Activated CD4-positive, alpha-beta memory T cell treated with anti-CD3 and anti-CD28 coated beads, Interleukin-2, amount 10 ng/mL, durations not matched to agents 7 days and 5 days (primary cell): Measurements from ENCODE around the gene CTNNA2. TPM values are rescaled to one million over a fixed set of nuclear protein-coding genes. Genes with fewer than 3 reads are reported as not detected.

Source experiments
- CTCF ChIA-PET: fragments of 350-600 bp; sonication (Branson Sonifier 250); formaldehyde crosslinking; loops from one replicate; lab custom pipeline; 2021; ENCODE audit warnings: antibody characterized with exemption, inconsistent platforms; lab: Charles Lee
- POLR2A ChIA-PET: fragments of 350-600 bp; sonication (Branson Sonifier 250); formaldehyde crosslinking; loops from one replicate; lab custom pipeline; 2021; ENCODE audit warnings: antibody characterized with exemption; lab: Charles Lee
- DNase-seq: peaks from one replicate; pipeline ENCODE4 v3.0.0-alpha.2; 2020
- H3K27ac Mint-ChIP-seq: one replicate; pipeline ENCODE4 v1.8.0; 2021; ENCODE audit warnings: mild to moderate bottlenecking, mixed read lengths
- H3K27me3 Mint-ChIP-seq: one replicate; pipeline ENCODE4 v1.8.0; 2021; ENCODE audit warnings: mixed read lengths
- H3K36me3 Mint-ChIP-seq: one replicate; pipeline ENCODE4 v1.8.0; 2021; ENCODE audit warnings: low read depth, mixed read lengths
- H3K4me1 Mint-ChIP-seq: one replicate; pipeline ENCODE4 v1.8.0; 2021; ENCODE audit warnings: mixed read lengths
- H3K4me3 Mint-ChIP-seq: one replicate; pipeline ENCODE4 v1.8.0; 2021; ENCODE audit warnings: mild to moderate bottlenecking, mixed read lengths
- H3K9me3 Mint-ChIP-seq: one replicate; pipeline ENCODE4 v1.8.0; 2021; ENCODE audit warnings: mixed read lengths
- total RNA-seq, 2 experiments: library from RNA; stranded (reverse); gene quantifications; one replicate each; pipeline ENCODE4 v1.2.3, GENCODE V29; 2021

Gene CTNNA2
- total RNA-seq, 2 experiments from 2014 or later, result not detected

GRCh38 chr2:80473796-80474195 lies 960.9 kb downstream of the CTNNA2 start:
- no peaks in the 10 kb centered on the region for H3K4me1 Mint-ChIP-seq
- DNase-seq, result no peak
- ChIA-PET POLR2A (no interaction called here), CTCF (no interaction called here)
- no peaks in the 10 kb centered on the region for H3K27me3 Mint-ChIP-seq
- H3K9me3 Mint-ChIP-seq, result peaks cover 15% of the 10 kb centered on the region
- no peaks in the 10 kb centered on the region for H3K36me3 Mint-ChIP-seq
- H3K4me3 Mint-ChIP-seq, result no peak overlapping the region
- no peak overlapping the region for H3K27ac Mint-ChIP-seq

- ChIA-PET POLR2A (no interaction called here), CTCF (no interaction called here)
- H3K4me3 Mint-ChIP-seq, result no peak overlapping the region
- H3K27me3 Mint-ChIP-seq, result no peaks in the 10 kb centered on the region
- no peak for DNase-seq
- no peaks in the 10 kb centered on the region for H3K36me3 Mint-ChIP-seq
- peaks cover 11% of the 10 kb centered on the region for H3K9me3 Mint-ChIP-seq
- H3K27ac Mint-ChIP-seq, result no peak overlapping the region
- H3K4me1 Mint-ChIP-seq, result no peaks in the 10 kb centered on the region
These were observed 963.1 kb downstream of the CTNNA2 start for GRCh38 chr2:80475970-80476369.

GRCh38 chr2:80476535-80477117 lies 963.8 kb downstream of the CTNNA2 start:
- DNase-seq, result no peak
- Mint-ChIP-seq H3K27me3 (no peaks in the 10 kb centered on the region), H3K36me3 (no peaks in the 10 kb centered on the region), H3K4me1 (no peaks in the 10 kb centered on the region), H3K9me3 (peaks cover 9% of the 10 kb centered on the region), H3K4me3 (no peak overlapping the region), H3K27ac (no peak overlapping the region)
- ChIA-PET POLR2A (no interaction called here), CTCF (no interaction called here)

GRCh38 chr2:80482276-80482675 lies 969.4 kb downstream of the CTNNA2 start:
- no peaks in the 10 kb centered on the region for H3K27me3 Mint-ChIP-seq
- no peak overlapping the region for H3K27ac Mint-ChIP-seq
- H3K9me3 Mint-ChIP-seq, result no peaks in the 10 kb centered on the region
- ChIA-PET POLR2A (no interaction called here), CTCF (no interaction called here)
- H3K36me3 Mint-ChIP-seq, result no peaks in the 10 kb centered on the region
- no peak overlapping the region for H3K4me3 Mint-ChIP-seq
- no peaks in the 10 kb centered on the region for H3K4me1 Mint-ChIP-seq
- DNase-seq, result no peak

- no peaks in the 10 kb centered on the region for H3K4me1 Mint-ChIP-seq
- CTCF ChIA-PET, result no interaction called here
- no peak overlapping the region for H3K27ac Mint-ChIP-seq
- no peak overlapping the region for H3K4me3 Mint-ChIP-seq
- DNase-seq, result no peak
- POLR2A ChIA-PET, result no interaction called here
- H3K9me3 Mint-ChIP-seq, result peaks cover 5% of the 10 kb centered on the region
- no peaks in the 10 kb centered on the region for H3K36me3 Mint-ChIP-seq
- H3K27me3 Mint-ChIP-seq, result no peaks in the 10 kb centered on the region
These were observed 976.9 kb downstream of the CTNNA2 start for GRCh38 chr2:80489717-80490116.

DNA sequence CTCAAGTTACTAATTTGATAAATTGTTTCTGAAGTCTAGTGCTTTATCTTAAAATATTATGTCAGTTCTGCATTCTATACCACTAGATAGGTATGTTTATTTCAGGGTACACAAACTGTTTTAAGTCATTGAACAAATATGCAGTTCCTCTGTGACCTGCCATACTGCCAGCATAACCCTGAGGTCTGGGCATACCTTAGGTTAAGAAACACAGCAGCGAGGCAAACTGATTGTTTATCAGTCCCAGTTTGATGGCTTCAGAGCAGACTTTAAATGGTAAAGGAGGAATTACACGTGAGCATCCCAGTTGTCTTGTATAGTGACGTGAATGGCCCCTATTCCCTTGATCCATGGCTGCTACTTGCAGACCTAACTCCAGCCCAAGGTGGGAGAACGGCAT lies 978.1 kb downstream of the CTNNA2 start:
- no peak overlapping the region for H3K27ac Mint-ChIP-seq
- H3K36me3 Mint-ChIP-seq, result no peaks in the 10 kb centered on the region
- no peak overlapping the region for H3K4me3 Mint-ChIP-seq
- no peaks in the 10 kb centered on the region for H3K4me1 Mint-ChIP-seq
- H3K9me3 Mint-ChIP-seq, result peaks cover 5% of the 10 kb centered on the region
- no peaks in the 10 kb centered on the region for H3K27me3 Mint-ChIP-seq
- ChIA-PET POLR2A (no interaction called here), CTCF (no interaction called here)
- DNase-seq, result no peak

- Mint-ChIP-seq H3K27me3 (no peaks in the 10 kb centered on the region), H3K4me3 (no peak overlapping the region), H3K27ac (no peak overlapping the region), H3K36me3 (no peaks in the 10 kb centered on the region), H3K9me3 (peaks cover 8% of the 10 kb centered on the region), H3K4me1 (no peaks in the 10 kb centered on the region)
- POLR2A ChIA-PET, result no interaction called here
- CTCF ChIA-PET, result interaction anchor here (0.7 kb wide), 1 partner anchor 1964 kb away, joined by 3 read pairs; no protein-coding TSS in a partner anchor
- no peak for DNase-seq
These were observed 983.5 kb downstream of the CTNNA2 start for GRCh38 chr2:80496346-80496745.

DNA sequence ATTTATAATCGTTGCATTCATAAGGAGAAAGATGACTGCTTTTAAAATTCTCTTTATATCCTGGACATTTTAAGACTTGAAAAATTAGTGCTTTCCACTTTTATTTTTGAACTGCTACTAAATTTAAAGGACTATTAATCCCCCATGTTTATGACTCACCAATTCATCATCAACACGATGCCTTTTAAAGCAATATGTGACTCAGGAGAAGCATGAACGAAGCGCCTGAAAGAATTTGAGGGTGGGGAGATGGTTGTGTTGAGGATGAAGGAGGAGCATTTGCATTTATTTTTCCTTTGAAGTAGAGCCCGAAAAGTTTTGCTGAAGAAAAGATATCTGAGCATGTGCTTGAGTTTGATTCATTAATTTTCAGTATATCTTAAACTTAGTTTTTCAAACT lies 983.9 kb downstream of the CTNNA2 start:
- Mint-ChIP-seq H3K27me3 (no peaks in the 10 kb centered on the region), H3K9me3 (peaks cover 8% of the 10 kb centered on the region), H3K4me1 (no peaks in the 10 kb centered on the region), H3K27ac (no peak overlapping the region), H3K36me3 (no peaks in the 10 kb centered on the region), H3K4me3 (no peak overlapping the region)
- POLR2A ChIA-PET, result no interaction called here
- DNase-seq, result no peak
- CTCF ChIA-PET, result interaction anchor here (0.7 kb wide), 1 partner anchor 1964 kb away, joined by 3 read pairs; no protein-coding TSS in a partner anchor

GRCh38 chr2:80499095-80499494 lies 986.2 kb downstream of the CTNNA2 start:
- H3K4me3 Mint-ChIP-seq, result no peak overlapping the region
- no peaks in the 10 kb centered on the region for H3K36me3 Mint-ChIP-seq
- no peak for DNase-seq
- no peak overlapping the region for H3K27ac Mint-ChIP-seq
- CTCF ChIA-PET, result no interaction called here
- H3K27me3 Mint-ChIP-seq, result no peaks in the 10 kb centered on the region
- peaks cover 3% of the 10 kb centered on the region for H3K9me3 Mint-ChIP-seq
- H3K4me1 Mint-ChIP-seq, result no peaks in the 10 kb centered on the region
- POLR2A ChIA-PET, result no interaction called here

DNA sequence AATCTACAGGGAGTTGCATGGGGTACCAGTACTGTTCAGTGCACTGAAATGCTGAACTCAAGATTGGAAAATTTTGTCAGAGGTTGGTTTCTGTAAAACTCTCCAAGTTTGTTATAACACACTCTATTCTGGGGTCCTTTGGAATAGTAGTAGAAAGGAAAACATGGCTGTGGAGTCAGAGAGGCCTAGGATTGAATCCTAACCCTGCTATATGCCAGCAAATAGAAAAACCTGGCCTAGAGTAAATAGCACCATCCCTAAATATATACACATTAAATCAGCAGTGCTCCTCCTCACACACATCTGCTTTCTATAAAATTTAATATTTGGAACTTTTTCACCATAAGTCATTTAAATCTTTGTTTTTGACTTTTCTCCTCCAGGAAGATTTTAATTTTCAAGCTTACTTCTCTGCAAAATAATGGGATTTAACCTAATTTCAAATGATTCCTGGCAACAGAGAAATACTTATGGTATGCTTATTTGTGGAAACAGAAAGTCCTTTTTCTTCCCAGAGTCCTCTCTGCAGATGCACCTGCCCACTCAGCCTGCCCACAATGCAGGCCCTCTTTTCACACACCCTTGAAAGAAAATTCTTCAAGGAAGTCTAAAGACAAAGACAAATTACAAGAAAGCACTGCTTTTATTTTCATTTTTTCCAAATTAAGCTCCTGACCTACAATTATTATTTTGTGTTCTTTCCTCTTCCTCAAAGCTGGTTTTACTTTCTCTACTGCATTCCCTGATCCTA lies 989.2 kb downstream of the CTNNA2 start:
- CTCF ChIA-PET, result no interaction called here

GRCh38 chr2:80506563-80506962 lies 993.7 kb downstream of the CTNNA2 start:
- H3K36me3 Mint-ChIP-seq, result no peaks in the 10 kb centered on the region
- ChIA-PET CTCF (no interaction called here), POLR2A (no interaction called here)
- no peak overlapping the region for H3K4me3 Mint-ChIP-seq
- no peaks in the 10 kb centered on the region for H3K27me3 Mint-ChIP-seq
- no peak for DNase-seq
- H3K27ac Mint-ChIP-seq, result no peak overlapping the region
- H3K9me3 Mint-ChIP-seq, result peaks cover 3% of the 10 kb centered on the region
- H3K4me1 Mint-ChIP-seq, result no peaks in the 10 kb centered on the region

More for the DNA sequence above, 989.2 kb downstream of the CTNNA2 start:
- no peaks in the 10 kb centered on the region for H3K27me3 Mint-ChIP-seq
- H3K27ac Mint-ChIP-seq, result no peak overlapping the region
- no peak overlapping the region for H3K4me3 Mint-ChIP-seq
- no peak for DNase-seq
- POLR2A ChIA-PET, result no interaction called here
- H3K9me3 Mint-ChIP-seq, result peaks cover 3% of the 10 kb centered on the region
- H3K4me1 Mint-ChIP-seq, result no peaks in the 10 kb centered on the region
- H3K36me3 Mint-ChIP-seq, result no peaks in the 10 kb centered on the region

- POLR2A ChIA-PET, result no interaction called here
- no peaks in the 10 kb centered on the region for H3K27me3 Mint-ChIP-seq
- H3K27ac Mint-ChIP-seq, result no peak overlapping the region
- no peaks in the 10 kb centered on the region for H3K4me1 Mint-ChIP-seq
- H3K4me3 Mint-ChIP-seq, result no peak overlapping the region
- CTCF ChIA-PET, result no interaction called here
- H3K9me3 Mint-ChIP-seq, result peaks cover 5% of the 10 kb centered on the region
- DNase-seq, result no peak
- H3K36me3 Mint-ChIP-seq, result no peaks in the 10 kb centered on the region
These were observed 997.9 kb downstream of the CTNNA2 start for GRCh38 chr2:80510716-80511115.

DNA sequence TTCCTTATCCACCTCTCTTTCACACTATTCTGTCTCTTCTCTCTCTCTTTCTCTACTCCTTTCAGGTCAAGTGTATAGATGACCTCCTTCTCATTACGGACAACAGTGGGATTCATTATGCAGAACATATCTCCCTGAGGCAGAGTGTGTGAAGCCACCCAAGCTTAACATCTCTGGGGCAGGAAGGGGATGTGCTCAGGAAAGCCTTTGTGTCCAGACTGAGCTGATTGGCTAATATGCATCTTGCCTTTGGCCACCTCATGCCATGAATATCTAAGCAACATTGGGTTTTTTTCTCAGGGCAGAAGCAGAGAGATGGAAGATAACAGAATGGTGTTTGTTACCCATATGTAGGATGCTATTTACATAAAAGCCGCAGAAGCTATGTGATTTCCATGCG lies 1003.1 kb downstream of the CTNNA2 start:
- DNase-seq, result no peak
- CTCF ChIA-PET, result no interaction called here
- peaks cover 5% of the 10 kb centered on the region for H3K9me3 Mint-ChIP-seq
- no peak overlapping the region for H3K27ac Mint-ChIP-seq
- no peak overlapping the region for H3K4me3 Mint-ChIP-seq
- H3K4me1 Mint-ChIP-seq, result no peaks in the 10 kb centered on the region
- no peaks in the 10 kb centered on the region for H3K27me3 Mint-ChIP-seq
- no peaks in the 10 kb centered on the region for H3K36me3 Mint-ChIP-seq
- POLR2A ChIA-PET, result no interaction called here

DNA sequence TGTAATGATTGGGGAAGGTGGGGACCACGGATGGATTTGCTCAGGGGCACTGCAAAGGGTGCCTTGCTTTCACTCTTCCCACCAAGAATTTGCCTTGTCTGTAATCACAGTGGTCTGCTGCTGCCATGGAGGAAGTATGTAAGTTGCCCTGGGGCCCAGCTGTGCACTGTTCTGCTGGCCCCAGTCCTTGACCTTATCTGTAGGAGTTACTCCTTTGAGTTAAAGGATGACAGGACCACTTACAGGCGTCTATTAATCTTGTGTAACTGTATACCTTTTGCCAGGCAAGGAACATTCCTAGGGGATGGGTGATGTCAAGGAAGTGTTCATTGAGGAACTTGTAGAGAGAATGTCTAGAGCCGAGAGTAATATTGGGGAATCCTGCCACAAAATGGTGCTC lies 1004.5 kb downstream of the CTNNA2 start:
- Mint-ChIP-seq H3K9me3 (peaks cover 5% of the 10 kb centered on the region), H3K4me1 (no peaks in the 10 kb centered on the region), H3K36me3 (no peaks in the 10 kb centered on the region), H3K27ac (no peak overlapping the region), H3K27me3 (no peaks in the 10 kb centered on the region), H3K4me3 (no peak overlapping the region)
- CTCF ChIA-PET, result no interaction called here
- no peak for DNase-seq
- POLR2A ChIA-PET, result no interaction called here
